ENCODE results near the gene NGDN. TPM values are rescaled to one million over a fixed set of nuclear protein-coding genes. Genes with fewer than 3 reads are reported as not detected.

The NGDN gene
- total RNA-seq, 1 donor from 2014 or later = 48.6 TPM

GRCh38 chr14:23520899-23521533, 51.5 kb downstream of the NGDN start:
- peak overlapping the region; percentile 34 for H3K27ac Mint-ChIP-seq
- H3K4me1 Mint-ChIP-seq (ENCODE audit: low read depth) = no peaks in the 10 kb centered on the region
- H3K36me3 Mint-ChIP-seq (ENCODE audit: insufficient read depth) = peaks cover 4% of the 10 kb centered on the region
- DNase-seq (ENCODE audit: low spot score, unreplicated experiment) = no peak
- no peak overlapping the region for H3K4me3 Mint-ChIP-seq (ENCODE audit: low read depth)
- H3K9me3 Mint-ChIP-seq (ENCODE audit: low read depth) = no peaks in the 10 kb centered on the region
- no peaks in the 10 kb centered on the region for H3K27me3 Mint-ChIP-seq
- TF ChIP-seq, protein P1, sequence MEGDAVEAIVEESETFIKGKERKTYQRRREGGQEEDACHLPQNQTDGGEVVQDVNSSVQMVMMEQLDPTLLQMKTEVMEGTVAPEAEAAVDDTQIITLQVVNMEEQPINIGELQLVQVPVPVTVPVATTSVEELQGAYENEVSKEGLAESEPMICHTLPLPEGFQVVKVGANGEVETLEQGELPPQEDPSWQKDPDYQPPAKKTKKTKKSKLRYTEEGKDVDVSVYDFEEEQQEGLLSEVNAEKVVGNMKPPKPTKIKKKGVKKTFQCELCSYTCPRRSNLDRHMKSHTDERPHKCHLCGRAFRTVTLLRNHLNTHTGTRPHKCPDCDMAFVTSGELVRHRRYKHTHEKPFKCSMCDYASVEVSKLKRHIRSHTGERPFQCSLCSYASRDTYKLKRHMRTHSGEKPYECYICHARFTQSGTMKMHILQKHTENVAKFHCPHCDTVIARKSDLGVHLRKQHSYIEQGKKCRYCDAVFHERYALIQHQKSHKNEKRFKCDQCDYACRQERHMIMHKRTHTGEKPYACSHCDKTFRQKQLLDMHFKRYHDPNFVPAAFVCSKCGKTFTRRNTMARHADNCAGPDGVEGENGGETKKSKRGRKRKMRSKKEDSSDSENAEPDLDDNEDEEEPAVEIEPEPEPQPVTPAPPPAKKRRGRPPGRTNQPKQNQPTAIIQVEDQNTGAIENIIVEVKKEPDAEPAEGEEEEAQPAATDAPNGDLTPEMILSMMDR (IDR thresholded peaks at IDR 0.05; ENCODE audit: unreplicated experiment) = no peak

DNA sequence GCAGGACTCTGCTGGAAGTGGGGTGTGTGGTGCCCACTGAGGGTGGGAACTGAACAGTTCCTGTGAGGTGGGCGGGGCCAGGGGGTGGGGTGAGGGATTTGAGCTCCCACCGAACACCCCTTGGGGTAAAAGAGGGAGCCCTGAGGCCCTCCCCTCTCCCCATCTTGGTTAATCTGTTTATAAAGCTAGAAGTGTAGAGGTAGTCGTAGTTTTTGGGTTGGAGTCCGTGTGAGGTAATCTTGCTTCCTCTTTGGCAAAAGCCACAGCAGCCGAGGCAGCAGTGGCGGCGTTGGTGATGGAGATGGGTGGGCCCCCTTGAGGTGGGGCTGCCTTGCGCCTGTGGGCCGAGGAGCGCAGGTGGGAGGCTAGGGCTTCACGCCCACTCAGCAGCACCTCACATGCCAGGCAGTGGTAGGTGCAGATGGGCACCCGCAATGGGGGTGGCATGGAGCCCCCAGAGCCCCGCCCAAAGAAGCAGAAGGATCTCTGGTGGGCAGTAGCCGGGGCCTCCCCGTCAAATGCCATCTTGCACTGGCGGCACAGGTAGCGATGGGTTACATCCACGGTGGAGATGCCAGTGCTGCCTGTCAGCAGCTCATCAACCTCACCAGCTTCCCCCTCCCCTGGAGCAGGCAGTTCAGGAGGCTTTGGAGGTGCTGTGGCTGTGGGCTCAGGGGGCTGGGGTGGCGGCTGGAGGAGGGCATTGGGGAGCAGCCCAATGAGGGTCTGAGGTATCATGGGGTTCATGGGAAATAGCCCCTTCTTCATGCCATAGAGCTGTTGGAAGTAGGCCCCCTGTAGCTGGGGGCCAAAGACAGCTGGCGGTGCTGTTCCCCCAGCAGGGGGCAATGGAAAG, 52.5 kb downstream of the NGDN start:
- Mint-ChIP-seq H3K4me1 (ENCODE audit: low read depth) (no peaks in the 10 kb centered on the region), H3K36me3 (ENCODE audit: insufficient read depth) (peaks cover 5% of the 10 kb centered on the region), H3K27me3 (no peaks in the 10 kb centered on the region), H3K4me3 (ENCODE audit: low read depth) (no peak overlapping the region), H3K27ac (no peak overlapping the region), H3K9me3 (ENCODE audit: low read depth) (no peaks in the 10 kb centered on the region)
- DNase-seq (ENCODE audit: low spot score, unreplicated experiment) = no peak
- TF ChIP-seq, protein P1 (IDR thresholded peaks at IDR 0.05; ENCODE audit: unreplicated experiment) = no peak

GRCh38 chr14:23522643-23523198, 53.2 kb downstream of the NGDN start:
- TF ChIP-seq, protein P1 (IDR thresholded peaks at IDR 0.05; ENCODE audit: unreplicated experiment) = no peak
- Mint-ChIP-seq H3K9me3 (ENCODE audit: low read depth) (no peaks in the 10 kb centered on the region), H3K27ac (peak overlapping the region; percentile 62), H3K27me3 (no peaks in the 10 kb centered on the region), H3K4me3 (ENCODE audit: low read depth) (no peak overlapping the region), H3K4me1 (ENCODE audit: low read depth) (no peaks in the 10 kb centered on the region), H3K36me3 (ENCODE audit: insufficient read depth) (peaks cover 7% of the 10 kb centered on the region)
- no peak for DNase-seq (ENCODE audit: low spot score, unreplicated experiment)

DNA sequence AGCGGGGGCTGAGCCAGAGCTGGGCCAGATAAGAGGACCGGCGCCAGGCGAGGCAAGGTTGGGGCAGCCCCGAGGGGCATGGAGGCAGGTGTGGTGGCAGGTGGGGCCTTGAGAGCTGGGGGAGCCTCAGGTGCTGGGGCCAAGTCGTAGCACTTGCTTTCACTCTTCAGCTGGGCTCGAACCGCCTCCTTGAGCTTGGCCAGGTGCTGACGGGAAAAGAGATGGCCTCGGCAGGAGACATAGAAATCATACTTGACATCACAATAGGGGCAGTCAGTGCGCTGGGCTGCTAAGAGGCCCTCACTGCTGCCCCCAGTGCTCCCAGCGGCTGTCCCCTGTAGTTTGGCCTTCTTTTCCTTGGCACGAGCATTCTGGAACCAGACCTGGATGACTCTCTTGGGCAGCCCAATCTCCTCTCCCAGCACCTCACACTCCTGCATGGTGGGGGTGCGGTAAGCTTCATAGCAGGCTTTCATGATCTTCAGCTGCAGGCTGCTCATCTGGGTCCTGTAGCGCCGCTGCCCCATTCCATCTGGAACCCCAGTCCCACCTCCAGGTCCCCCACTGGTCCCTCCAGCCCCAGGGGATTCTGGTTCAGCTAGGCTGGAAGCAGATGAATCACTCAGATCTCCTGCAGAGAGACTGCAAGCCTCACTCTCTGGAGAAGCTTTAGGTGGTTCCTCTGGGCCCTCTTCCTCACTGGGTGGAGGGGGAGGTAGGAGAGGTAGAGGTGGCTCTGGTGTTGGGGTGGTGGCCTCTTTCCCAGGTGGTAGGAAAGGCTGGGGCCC, 53.9 kb downstream of the NGDN start:
- Mint-ChIP-seq H3K27ac (no peak overlapping the region), H3K4me1 (ENCODE audit: low read depth) (no peaks in the 10 kb centered on the region), H3K4me3 (ENCODE audit: low read depth) (no peak overlapping the region), H3K9me3 (ENCODE audit: low read depth) (no peaks in the 10 kb centered on the region), H3K27me3 (no peaks in the 10 kb centered on the region), H3K36me3 (ENCODE audit: insufficient read depth) (peaks cover 7% of the 10 kb centered on the region)
- DNase-seq (ENCODE audit: low spot score, unreplicated experiment) = no peak
- TF ChIP-seq, protein P1 (IDR thresholded peaks at IDR 0.05; ENCODE audit: unreplicated experiment) = no peak

DNA sequence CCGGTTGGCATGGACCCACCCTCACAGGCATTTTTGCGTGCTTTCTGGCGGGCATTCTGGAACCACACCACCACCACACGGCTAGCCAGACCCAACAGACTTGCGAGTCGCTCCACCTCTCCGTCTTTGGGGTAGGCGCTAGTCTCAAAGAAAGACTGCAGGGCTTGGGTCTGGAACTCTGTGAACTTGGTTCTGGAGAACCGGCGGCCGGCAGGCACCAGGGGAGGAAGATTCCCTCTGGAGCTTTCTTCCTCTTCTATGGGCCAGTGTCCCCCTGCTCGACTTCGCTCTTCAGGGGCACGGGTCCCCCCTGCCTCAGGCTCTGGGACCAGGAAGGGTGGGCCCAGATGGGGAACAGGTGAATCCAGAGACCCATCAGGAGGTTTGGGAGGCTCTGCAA, 55.5 kb downstream of the NGDN start:
- no peak for DNase-seq (ENCODE audit: low spot score, unreplicated experiment)
- no peak overlapping the region for H3K4me3 Mint-ChIP-seq (ENCODE audit: low read depth)
- no peaks in the 10 kb centered on the region for H3K9me3 Mint-ChIP-seq (ENCODE audit: low read depth)
- peaks cover 9% of the 10 kb centered on the region for H3K36me3 Mint-ChIP-seq (ENCODE audit: insufficient read depth)
- peaks cover 8% of the 10 kb centered on the region for H3K4me1 Mint-ChIP-seq (ENCODE audit: low read depth)
- TF ChIP-seq, protein P1 (IDR thresholded peaks at IDR 0.05; ENCODE audit: unreplicated experiment) = no peak
- no peak overlapping the region for H3K27ac Mint-ChIP-seq
- H3K27me3 Mint-ChIP-seq = no peaks in the 10 kb centered on the region
